AG10803 (cell line): ENCODE results near the gene IQGAP3.

ENCODE experiments used
- DNase-seq: peaks from one replicate; pipeline ENCODE4 v3.0.0; 2010; ENCODE audit warnings: low read depth
- H3K4me3 ChIP-seq: 2 replicates; pipeline ENCODE4 v1.5.1; 2011; ENCODE audit warnings: mild to moderate bottlenecking, low read length, control low read depth
- CTCF ChIP-seq: conservative IDR thresholded peaks from 2 replicates; pipeline ENCODE4 v1.5.1; 2011; ENCODE audit warnings: mild to moderate bottlenecking, low read length, control low read depth, inconsistent platforms

IQGAP3 gene

GRCh38 chr1:156492013-156492590 lies 80.3 kb downstream of the IQGAP3 start:
- TF ChIP-seq CTCF: no peak
- H3K4me3 ChIP-seq: no peak overlapping the region
- no peak for DNase-seq

GRCh38 chr1:156491151-156491949 lies 81.0 kb downstream of the IQGAP3 start:
- H3K4me3 ChIP-seq: no peak overlapping the region; the same call in 1 of the 2 replicates
- no peak for TF ChIP-seq CTCF
- no peak for DNase-seq

- peak; percentile 35 for TF ChIP-seq CTCF
- H3K4me3 ChIP-seq: peak overlapping the region; percentile 29
- no peak for DNase-seq
Observed at GRCh38 chr1:156490401-156491032, 81.8 kb downstream of the IQGAP3 start.

GRCh38 chr1:156489935-156490293 lies 82.5 kb downstream of the IQGAP3 start:
- H3K4me3 ChIP-seq: no peak overlapping the region
- TF ChIP-seq CTCF: no peak
- no peak for DNase-seq

- peak; percentile 29 for TF ChIP-seq CTCF
- H3K4me3 ChIP-seq: no peak overlapping the region
- no peak for DNase-seq
Observed at GRCh38 chr1:156489166-156489934, 83.0 kb downstream of the IQGAP3 start.

- no peak overlapping the region for H3K4me3 ChIP-seq
- no peak for DNase-seq
- TF ChIP-seq CTCF: no peak
Observed at GRCh38 chr1:156488566-156489165, 83.7 kb downstream of the IQGAP3 start.
